Stomach (tissue), 4 donors: ENCODE data around the gene HBE1.

Experiments
- CTCF ChIP-seq, 7 experiments: fragments of 450-650 bp in 4 of 7; fragments of 200-600 bp in 3 of 7; sonication (generic) in 3 of 7; IDR thresholded peaks; one replicate each; pipeline ENCODE4 v1.5.1; 2016 to 2019; ENCODE audit warnings: antibody characterized with exemption in 7 of 7, control low read depth in 2 of 7, mild to moderate bottlenecking in 1 of 7
- POLR2A ChIP-seq, 4 donors: fragments of 450-650 bp; IDR thresholded peaks; one replicate each; pipeline ENCODE4 v1.6.1; 2016; ENCODE audit warnings: antibody characterized with exemption in 4 of 4, control low read depth in 2 of 4, mild to moderate bottlenecking in 1 of 4, moderate library complexity in 1 of 4
- POLR2AphosphoS5 ChIP-seq, 3 donors: sonication (generic); formaldehyde crosslinking; IDR thresholded peaks; one replicate each; pipeline ENCODE4 v1.6.1; 2016; ENCODE audit warnings: antibody characterized with exemption in 3 of 3

GRCh38 chr11:5317292-5317691 lies 47.5 kb upstream of the HBE1 start:
- TF ChIP-seq CTCF (IDR thresholded peaks at IDR 0.05) = no peak
- TF ChIP-seq POLR2AphosphoS5 (IDR thresholded peaks at IDR 0.05) = no peak
- no peak for TF ChIP-seq POLR2A (IDR thresholded peaks at IDR 0.05)
